Measurements from ENCODE around the gene CACTIN.

Gene CACTIN

GRCh38 chr19:3609779-3610719 is 16.5 kb downstream of the CACTIN start:
- DNase-seq (ENCODE audit: low read depth): no peak

GRCh38 chr19:3608750-3609322 is 17.8 kb downstream of the CACTIN start:
- DNase-seq (ENCODE audit: low read depth): no peak

GRCh38 chr19:3608079-3608641 is 18.4 kb downstream of the CACTIN start:
- DNase-seq (ENCODE audit: low read depth): no peak

GRCh38 chr19:3607303-3608078 is 19.1 kb downstream of the CACTIN start:
- no peak for DNase-seq (ENCODE audit: low read depth)

GRCh38 chr19:3606690-3607289 is 19.8 kb downstream of the CACTIN start, which contains the start of gene TBXA2R:
TSS of gene TBXA2R (minus strand) at chr19:3606875. CDS start at chr19:3600634, 6,241 bp downstream.
- peak; percentile 40 for DNase-seq (ENCODE audit: low read depth)

GRCh38 chr19:3606174-3606689 is 20.4 kb downstream of the CACTIN start:
- no peak for DNase-seq (ENCODE audit: low read depth)

GRCh38 chr19:3605770-3606169 is 20.8 kb downstream of the CACTIN start:
- DNase-seq (ENCODE audit: low read depth): no peak

- no peak for DNase-seq (ENCODE audit: low read depth)
These were observed 21.2 kb downstream of the CACTIN start for GRCh38 chr19:3605361-3605760.

- DNase-seq (ENCODE audit: low read depth): no peak
These were observed 21.6 kb downstream of the CACTIN start for GRCh38 chr19:3604987-3605343.

GRCh38 chr19:3604227-3604986 is 22.2 kb downstream of the CACTIN start:
- DNase-seq (ENCODE audit: low read depth): no peak

GRCh38 chr19:3603121-3603811 is 23.3 kb downstream of the CACTIN start:
- no peak for DNase-seq (ENCODE audit: low read depth)

GRCh38 chr19:3601021-3601420 is 25.6 kb downstream of the CACTIN start:
- no peak for DNase-seq (ENCODE audit: low read depth)

GRCh38 chr19:3599776-3600187 is 26.8 kb downstream of the CACTIN start:
- DNase-seq (ENCODE audit: low read depth): no peak

- DNase-seq (ENCODE audit: low read depth): no peak
These were observed 31.0 kb downstream of the CACTIN start for GRCh38 chr19:3595521-3596061.

- no peak for DNase-seq (ENCODE audit: low read depth)
These were observed 33.4 kb downstream of the CACTIN start for GRCh38 chr19:3593156-3593555.

- no peak for DNase-seq (ENCODE audit: low read depth)
These were observed 34.5 kb downstream of the CACTIN start for GRCh38 chr19:3591876-3592613.

- no peak for DNase-seq (ENCODE audit: low read depth)
These were observed 35.5 kb downstream of the CACTIN start for GRCh38 chr19:3590991-3591659.

- no peak for DNase-seq (ENCODE audit: low read depth)
These were observed 36.6 kb downstream of the CACTIN start for GRCh38 chr19:3589949-3590348.

GRCh38 chr19:3589439-3589838 is 37.2 kb downstream of the CACTIN start:
- DNase-seq (ENCODE audit: low read depth): no peak
